NCI-H446 (cell line): ENCODE measurements around the gene KISS1.
"Not testable (repeated sequence)": the region's sequence is repeated elsewhere in the genome, so short reads cannot be mapped to it uniquely, and the experiment has no call there.

Experiments
- DNase-seq, 2 experiments: peaks; one replicate each; lab custom pipeline; 2025; lab: John Stamatoyannopoulos, UW

The KISS1 gene, protein sequence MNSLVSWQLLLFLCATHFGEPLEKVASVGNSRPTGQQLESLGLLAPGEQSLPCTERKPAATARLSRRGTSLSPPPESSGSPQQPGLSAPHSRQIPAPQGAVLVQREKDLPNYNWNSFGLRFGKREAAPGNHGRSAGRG

DNA sequence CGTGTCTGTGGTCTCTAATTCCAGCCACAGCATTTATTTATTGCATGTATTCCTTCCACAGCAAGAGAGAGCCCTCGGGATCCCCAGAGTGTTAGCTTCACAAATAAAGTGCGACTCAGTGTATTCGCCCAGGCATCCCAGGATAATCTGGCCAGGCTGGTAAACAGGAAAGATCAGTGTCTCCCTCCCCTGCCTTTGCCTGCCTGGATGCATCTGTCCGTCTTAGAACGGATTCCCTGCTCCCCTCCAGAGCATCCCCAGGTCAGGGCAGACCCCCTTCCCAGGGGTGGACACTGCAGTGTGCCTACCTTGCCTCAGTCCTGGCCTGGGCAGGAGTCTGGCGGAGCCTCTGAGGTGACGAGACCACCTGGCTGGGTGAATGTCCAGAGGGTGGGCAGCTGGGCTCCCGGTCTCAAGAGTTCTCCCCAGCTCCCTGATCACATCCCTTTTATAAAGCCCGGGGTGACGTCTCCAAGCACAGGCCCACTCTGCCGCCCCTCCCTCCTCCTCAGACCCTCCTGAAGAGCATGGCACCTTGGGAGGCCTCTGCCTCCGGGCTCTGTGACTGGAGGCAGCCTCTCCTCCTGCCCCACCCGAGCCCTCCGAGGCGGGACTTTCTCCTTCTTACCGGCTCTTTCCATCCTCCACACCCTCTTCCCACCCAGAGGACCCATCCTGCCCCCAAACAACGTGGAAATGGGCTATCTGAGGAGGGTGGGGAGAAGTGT lies at the start of gene KISS1:
KISS1 (minus strand) TSS at position 424 of the 728 bp plus-strand sequence. CDS start 3,615 bp downstream, outside the sequence.
- no peak for DNase-seq

DNA sequence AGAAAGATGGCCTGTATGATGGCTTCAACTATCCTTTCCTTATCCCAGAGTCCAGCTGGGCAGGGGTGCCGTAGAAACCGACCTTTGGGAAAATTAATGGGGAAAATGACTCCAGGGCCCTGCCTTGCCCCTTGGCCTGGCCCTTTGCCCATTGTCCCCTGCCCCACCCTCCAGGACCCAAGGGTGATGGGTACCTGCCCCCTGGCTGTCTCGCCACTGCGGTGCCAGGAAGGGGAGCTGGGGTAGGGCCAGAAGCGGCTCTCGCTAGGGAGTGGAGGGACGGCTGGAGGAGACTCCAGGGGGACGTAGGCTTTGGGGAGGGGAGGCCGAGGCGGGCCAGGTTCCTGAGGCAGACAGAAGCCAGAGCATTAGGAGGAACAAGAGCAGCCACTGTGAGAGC lies 46.6 kb upstream of the KISS1 start:
- DNase-seq = no peak

- no peak for DNase-seq
These were observed 45.6 kb upstream of the KISS1 start for GRCh38 chr1:204241914-204242313.

DNA sequence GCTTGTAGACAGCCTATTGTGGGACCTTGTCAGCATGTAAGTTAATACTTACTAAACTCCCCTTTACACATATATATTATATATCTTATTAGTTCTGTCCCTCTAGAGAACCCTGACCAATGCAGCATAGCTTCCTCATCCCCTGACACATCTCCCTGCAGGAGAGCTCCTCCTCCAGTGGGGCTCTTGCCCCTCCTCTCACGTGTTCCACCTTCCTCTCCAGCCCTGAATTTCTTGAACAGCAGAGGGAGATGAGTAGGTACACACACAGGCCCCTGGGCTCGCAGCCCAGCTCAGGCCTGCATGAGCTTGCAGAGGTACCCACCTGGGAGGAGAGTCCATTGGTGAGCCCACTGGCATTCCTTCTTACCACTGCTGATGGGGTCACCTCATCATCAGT lies 44.8 kb upstream of the KISS1 start:
- DNase-seq = no peak

DNA sequence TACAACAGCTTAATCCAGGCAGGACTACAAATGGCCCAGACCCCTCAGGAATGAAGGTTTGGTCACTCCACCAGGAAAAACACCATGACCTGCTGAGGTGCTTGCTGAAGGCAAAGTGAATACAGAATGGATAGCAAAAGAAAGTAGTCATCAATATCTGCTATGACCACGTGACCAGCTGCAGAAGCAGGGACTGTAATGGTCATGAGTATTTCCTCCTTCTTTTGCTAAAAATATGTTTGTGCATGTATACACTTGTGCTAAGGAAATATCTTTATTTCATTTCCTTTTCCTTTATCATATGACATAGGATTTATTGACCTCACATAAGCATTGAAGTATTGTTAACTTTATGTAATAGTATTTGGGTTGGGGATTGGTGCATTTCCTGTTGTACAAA lies 43.9 kb upstream of the KISS1 start:
- DNase-seq = no peak

- not testable (repeated sequence) for DNase-seq
These were observed 43.1 kb upstream of the KISS1 start for GRCh38 chr1:204239401-204239800.

GRCh38 chr1:204238520-204238919 lies 42.2 kb upstream of the KISS1 start:
- DNase-seq = not testable (repeated sequence)

- DNase-seq = not testable (repeated sequence)
These were observed 41.2 kb upstream of the KISS1 start for GRCh38 chr1:204237515-204237914.

DNA sequence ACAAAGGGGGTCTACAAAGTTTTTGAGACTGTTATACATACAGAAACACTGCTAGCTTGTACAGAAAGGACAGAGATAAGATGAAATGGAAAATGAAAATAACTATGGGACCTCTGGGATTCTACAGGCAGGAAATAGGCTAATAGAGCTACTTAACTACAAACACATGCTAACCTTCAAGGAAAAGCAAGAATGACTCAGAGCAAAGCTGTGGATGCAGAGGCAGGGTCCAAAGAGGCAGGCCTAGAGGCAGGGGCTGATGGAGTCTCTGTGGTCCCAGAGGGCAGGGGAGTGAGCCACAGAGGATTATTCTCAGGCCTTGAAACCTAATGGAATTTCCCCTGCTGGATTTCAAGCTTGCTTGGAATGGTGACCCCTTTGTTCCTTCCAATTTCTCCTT lies 36.2 kb upstream of the KISS1 start:
- DNase-seq = no peak

- no peak for DNase-seq
These were observed 33.9 kb upstream of the KISS1 start for GRCh38 chr1:204230211-204230610.

DNA sequence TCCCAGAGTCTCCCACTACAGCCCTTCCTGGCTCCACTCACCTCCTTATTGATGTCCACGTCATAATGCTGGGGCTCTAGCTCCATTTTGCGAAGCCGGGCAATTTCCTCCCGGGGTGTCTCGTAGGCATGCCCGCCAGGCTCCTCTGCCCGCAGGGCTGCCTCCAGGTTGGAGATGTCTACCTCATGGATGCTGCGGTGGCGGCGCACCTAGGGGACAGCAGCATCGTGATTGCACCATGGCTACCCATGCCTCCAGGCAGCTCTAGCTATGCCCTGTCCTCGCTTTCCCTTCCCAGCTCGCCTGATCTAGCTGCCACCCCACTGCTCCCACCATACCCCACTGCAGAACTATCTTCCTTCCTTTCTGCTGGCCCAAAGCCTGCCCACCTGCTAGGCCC lies 32.6 kb upstream of the KISS1 start:
- DNase-seq = no peak

DNA sequence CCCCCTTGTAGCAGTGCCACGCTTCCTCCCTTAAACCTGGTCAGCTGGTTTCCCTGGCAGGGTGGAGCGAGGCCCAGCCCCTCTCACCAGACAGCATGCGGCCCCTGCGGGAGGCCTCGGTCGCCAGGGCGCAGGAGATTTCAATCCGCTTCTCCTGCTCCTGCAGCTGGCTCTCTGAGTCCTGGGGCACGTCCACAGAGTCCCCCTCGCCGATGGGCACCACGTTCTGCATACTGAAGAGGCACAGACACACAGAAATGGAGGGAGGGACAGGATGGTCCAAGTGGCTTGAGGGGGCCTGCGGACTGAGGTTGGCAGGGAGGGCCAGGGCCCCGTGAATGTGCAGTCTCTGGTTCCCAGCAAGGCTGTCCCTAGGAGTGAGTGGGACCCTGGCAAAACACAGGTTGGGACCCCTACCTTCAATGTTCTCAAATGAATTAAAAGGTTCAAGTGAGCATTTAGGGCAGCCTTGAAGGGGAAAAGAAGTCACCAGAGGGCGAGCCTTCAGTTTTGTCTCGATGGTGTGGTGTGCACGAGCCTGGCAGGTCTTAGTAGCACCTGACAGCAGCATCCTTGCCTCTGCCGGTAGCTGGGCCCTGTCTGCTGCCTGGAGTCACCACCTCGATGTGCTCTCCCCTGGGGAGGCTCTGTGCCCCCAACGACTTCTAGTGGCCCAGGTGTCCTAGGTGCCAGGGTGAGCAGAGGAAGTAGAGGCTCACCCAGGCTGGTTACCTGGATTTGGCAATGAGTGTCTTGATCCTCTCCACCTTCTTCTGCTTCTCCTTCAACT lies 31.9 kb upstream of the KISS1 start:
- no peak for DNase-seq

DNA sequence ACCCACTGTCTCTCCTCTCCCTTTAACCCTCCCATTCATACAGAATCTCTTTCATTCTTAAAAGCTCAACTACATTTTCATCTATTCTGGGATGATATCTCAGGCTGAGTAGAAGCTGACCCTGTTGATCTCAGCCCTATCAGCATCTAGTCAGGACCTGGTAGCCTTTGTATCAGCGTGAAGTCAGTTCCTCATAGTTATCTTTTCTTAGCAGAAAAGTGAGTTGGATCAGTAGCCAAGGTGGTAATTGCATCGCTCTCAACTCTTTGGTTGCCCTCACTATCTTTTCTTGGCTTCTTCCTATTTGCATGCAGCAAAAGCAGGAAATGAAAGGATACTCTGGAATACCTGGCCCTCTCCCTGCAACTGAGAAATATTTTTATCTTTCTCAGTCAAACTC lies 31.1 kb upstream of the KISS1 start:
- DNase-seq = no peak

- no peak for DNase-seq
These were observed 29.8 kb upstream of the KISS1 start for GRCh38 chr1:204225841-204226735.

DNA sequence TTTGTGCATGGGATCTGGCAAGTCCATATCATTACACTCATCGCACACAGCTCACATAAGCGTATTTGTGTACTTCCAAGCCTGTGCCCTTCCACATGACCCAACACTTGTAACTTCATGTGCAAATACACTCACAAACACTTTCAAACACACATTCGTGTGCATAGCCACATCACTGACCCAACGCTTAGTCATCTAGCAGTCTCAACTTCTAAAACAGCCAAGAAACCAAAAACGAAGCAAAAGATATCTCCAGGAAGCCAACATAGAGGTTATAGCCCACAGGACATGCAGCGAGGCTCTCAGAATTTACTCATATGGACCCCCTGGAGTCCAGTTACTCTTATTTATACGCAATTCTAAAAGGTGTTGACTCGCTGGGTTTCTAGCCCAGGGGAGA lies 28.4 kb upstream of the KISS1 start:
- DNase-seq = no peak

DNA sequence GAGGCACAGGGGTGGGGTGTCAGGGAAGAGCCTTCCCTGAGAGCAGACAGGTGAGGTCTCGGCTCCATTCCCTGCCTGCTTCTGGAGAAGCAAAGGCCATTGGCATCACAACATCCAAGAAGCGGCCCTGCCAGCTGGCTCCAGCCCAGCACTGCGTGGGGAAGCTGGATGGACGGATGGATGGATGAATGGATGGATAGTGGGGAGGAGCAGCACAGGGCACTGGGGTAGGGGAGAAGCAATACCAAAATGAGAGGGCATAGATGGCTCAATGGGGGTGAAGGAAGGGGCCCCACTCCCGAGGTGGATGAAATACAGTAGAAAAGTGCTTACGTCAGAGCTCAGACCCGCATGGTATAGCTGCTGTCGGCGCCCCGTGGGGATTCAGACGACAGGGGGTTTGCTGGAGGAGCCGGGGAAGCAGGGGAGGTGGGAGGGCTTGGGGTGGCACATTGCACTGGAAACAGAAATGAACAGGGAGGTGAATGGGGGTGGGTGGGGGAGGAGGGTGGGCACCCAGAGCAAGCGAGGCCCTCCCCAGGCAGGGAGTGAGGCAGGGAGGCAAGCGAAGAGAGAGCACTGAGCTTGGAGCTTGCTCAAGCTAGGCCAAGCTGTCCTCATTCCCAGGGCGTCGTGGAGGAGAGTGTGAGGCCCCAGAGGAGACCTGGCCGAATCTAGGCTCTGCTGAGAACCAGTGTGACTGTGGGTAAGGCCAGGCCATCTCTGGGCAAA lies 27.0 kb upstream of the KISS1 start:
- DNase-seq = no peak

DNA sequence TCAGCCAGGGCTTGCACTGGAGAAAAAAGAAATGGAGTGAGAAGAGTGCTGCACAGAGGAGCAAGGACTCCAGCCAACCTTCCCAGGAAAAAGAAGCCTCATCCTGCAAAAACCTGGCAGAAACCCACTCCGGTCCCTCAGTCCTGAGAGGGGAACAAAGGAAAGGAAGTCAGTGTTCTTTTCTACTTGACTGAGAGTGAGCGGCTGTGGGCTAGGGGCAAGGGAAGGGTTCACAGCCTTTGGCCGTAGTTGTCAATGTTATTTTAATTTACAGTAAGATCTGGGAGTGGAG lies 26.4 kb upstream of the KISS1 start:
- no peak for DNase-seq

DNA sequence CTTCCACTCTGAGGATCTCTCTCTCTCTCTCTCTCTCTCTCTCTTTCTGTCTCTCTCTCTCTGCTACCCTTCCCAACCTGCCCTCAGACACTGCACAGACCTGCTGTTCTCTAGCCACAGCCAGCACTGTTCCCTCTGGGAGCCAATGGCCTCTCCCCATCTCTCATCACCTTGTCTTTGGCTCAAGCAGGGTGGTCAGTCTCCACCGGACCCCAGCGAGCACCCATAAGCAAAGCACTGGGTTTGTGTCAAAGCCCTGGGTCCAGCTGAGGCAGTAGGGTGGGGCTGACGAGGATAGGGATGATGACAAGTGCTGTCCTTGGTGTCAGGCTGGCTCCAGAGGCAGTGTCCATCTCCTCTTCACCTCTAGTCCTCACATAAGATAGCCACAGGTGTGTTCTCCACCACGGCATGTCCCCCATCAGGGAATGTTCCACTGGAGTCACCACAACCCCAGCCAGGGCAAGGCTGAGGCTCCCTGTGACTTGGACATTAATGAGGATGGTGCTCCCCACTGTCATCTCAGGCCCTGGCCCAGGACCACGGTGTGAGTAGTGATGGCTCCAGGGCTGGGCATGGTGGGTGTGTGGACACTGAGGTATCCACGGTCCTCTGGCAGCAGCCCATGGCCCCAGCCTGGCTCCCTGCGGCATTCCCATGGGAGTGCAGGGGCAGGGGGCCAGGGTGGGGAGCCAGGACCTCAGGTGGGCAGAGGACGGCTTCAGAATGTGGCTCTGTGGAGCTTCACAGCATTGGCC lies 25.9 kb upstream of the KISS1 start:
- no peak for DNase-seq

DNA sequence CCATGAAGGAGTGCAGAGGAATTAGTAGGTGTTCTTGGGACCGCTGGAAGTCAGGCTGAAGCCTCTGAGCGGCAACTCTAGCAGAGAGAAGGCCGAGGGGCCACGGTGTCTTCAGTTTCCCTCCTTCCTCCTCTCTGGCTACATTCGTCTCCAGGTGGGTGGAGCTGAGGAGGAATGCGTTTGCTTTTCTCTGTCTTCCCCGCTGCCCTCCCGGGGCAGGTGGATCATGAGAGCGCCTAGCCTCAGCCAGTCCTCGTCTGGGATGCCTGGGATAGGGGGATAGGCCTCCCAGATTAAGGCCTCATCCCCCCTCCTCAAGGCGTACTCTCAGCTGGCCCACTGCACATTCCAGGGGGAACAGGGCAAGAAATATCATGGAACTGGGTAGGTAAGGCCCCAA lies 25.0 kb upstream of the KISS1 start:
- DNase-seq = no peak

DNA sequence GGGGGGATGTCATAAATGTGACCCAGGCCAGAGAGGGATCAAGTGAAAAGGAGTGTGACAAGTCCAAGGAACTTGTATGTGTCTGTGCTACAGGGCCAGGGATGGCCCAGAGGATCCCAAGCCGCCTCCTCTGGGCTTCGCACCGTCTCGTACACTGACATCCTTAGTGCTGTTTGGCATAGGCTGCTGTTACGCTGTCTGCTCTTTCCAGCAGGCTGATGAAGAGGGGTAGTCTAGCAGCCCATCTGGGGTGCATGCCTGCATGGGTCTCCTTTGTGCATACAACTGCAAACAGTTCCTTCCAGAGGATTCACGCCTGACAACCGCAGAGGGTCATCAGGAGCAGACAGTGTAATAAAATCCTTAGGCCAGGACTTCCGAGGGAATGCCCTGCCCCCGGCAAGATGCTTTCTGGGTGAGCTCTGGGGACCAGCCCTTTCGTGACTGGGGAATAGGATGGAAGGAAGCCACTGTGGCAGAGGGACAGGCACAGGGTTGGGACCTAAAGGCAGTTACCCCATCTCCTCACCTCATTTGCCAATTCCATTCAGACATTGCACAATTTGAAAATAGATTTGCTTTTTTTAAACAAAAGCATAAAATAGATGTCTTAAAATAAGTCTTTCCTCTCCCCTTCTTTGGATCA lies 23.8 kb upstream of the KISS1 start:
- no peak for DNase-seq
